NCI-H2196 treated with DMSO at 0.1 percent for 48 hours (cell line): Measurements from ENCODE around the gene MYO7B.
A peak's percentile ranks its signal among the peaks of the same experiment; 100 is the strongest.
"Not testable (repeated sequence)": the region's sequence is repeated elsewhere in the genome, so short reads cannot be mapped to it uniquely, and the experiment has no call there.

Experiments used
- DNase-seq: peaks from one replicate; lab custom pipeline; 2025; ENCODE audit not compliant: unreplicated experiment; lab: John Stamatoyannopoulos, UW

The MYO7B gene

GRCh38 chr2:127523269-127523939, 12.1 kb upstream of the MYO7B start:
- no peak for DNase-seq

- DNase-seq = not testable (repeated sequence)
Observed at GRCh38 chr2:127524198-127524834, 11.2 kb upstream of the MYO7B start.

GRCh38 chr2:127525691-127526131, 9.8 kb upstream of the MYO7B start:
- DNase-seq = no peak

- peak; percentile 91 for DNase-seq
Observed at GRCh38 chr2:127526132-127527000, 9.1 kb upstream of the MYO7B start, which contains the start of gene IWS1. Gene IWS1 (minus strand): TSS chr2:127526489. CDS start chr2:127526208, 281 bp downstream.

GRCh38 chr2:127527001-127527804, 8.3 kb upstream of the MYO7B start:
- peak; percentile 25 for DNase-seq

- DNase-seq = no peak
Observed at GRCh38 chr2:127528487-127528886, 7.0 kb upstream of the MYO7B start.

- not testable (repeated sequence) for DNase-seq
Observed at GRCh38 chr2:127529416-127529815, 6.1 kb upstream of the MYO7B start.

GRCh38 chr2:127530245-127531140, 5.0 kb upstream of the MYO7B start:
- no peak for DNase-seq

- DNase-seq = no peak
Observed at GRCh38 chr2:127531221-127531648, 4.2 kb upstream of the MYO7B start.

GRCh38 chr2:127532296-127532695, 3.2 kb upstream of the MYO7B start:
- DNase-seq = no peak

GRCh38 chr2:127535918-127536317, 435 bp downstream of the MYO7B start:
- DNase-seq = no peak

GRCh38 chr2:127536707-127537541, 1.4 kb downstream of the MYO7B start:
- no peak for DNase-seq

GRCh38 chr2:127537644-127538043, 2.2 kb downstream of the MYO7B start:
- DNase-seq = no peak

- DNase-seq = no peak
Observed at GRCh38 chr2:127541809-127542208, 6.3 kb downstream of the MYO7B start.

- DNase-seq = no peak
Observed at GRCh38 chr2:127542231-127542630, 6.7 kb downstream of the MYO7B start.

- not testable (repeated sequence) for DNase-seq
Observed at GRCh38 chr2:127543013-127543501, 7.6 kb downstream of the MYO7B start.

- no peak for DNase-seq
Observed at GRCh38 chr2:127545189-127545588, 9.7 kb downstream of the MYO7B start.

GRCh38 chr2:127545796-127546195, 10.3 kb downstream of the MYO7B start:
- no peak for DNase-seq

- DNase-seq = no peak
Observed at GRCh38 chr2:127546797-127547196, 11.3 kb downstream of the MYO7B start.
